SK-N-MC (cell line): ENCODE data around the gene SFSWAP.

ENCODE experiments used
- EZH2 ChIP-seq: fragments of 200-600 bp; sonication (generic); IDR thresholded peaks from one replicate; pipeline ENCODE4 v1.6.1; 2017; ENCODE audit warnings: antibody characterized with exemption
- POLR2AphosphoS5 ChIP-seq: IDR thresholded peaks from 2 replicates; pipeline ENCODE4 v1.6.1; 2012; ENCODE audit warnings: mild to moderate bottlenecking, low read depth, low read length, borderline replicate concordance

GRCh38 chr12:131833288-131833895, 122.5 kb downstream of the SFSWAP start:
- TF ChIP-seq EZH2 (no peak), POLR2AphosphoS5 (no peak)
